Epithelial cell of esophagus (primary cell): Measurements from ENCODE around the gene KPNA1.
A peak's percentile ranks its signal among the peaks of the same experiment; 100 is the strongest.
"Not testable (repeated sequence)": the region's sequence is repeated elsewhere in the genome, so short reads cannot be mapped to it uniquely, and the experiment has no call there.

ENCODE experiments used
- DNase-seq: peaks from one replicate; pipeline ENCODE4 v3.0.0; 2010; ENCODE audit warnings: low read depth
- H3K4me3 ChIP-seq: 2 replicates; pipeline ENCODE4 v1.5.1; 2011; ENCODE audit warnings: mild to moderate bottlenecking, low read length, control low read depth
- TF ChIP-seq, protein P1 (sequence below): IDR thresholded peaks from 2 replicates; pipeline ENCODE4 v1.5.1; 2011; ENCODE audit warnings: low read depth, mild to moderate bottlenecking, low read length, control low read depth, inconsistent platforms; ENCODE audit not compliant: insufficient read depth; ENCODE audit errors: missing control alignments

KPNA1 gene

GRCh38 chr3:122510878-122511535 is 3.7 kb downstream of the KPNA1 start:
- TF ChIP-seq, protein P1, sequence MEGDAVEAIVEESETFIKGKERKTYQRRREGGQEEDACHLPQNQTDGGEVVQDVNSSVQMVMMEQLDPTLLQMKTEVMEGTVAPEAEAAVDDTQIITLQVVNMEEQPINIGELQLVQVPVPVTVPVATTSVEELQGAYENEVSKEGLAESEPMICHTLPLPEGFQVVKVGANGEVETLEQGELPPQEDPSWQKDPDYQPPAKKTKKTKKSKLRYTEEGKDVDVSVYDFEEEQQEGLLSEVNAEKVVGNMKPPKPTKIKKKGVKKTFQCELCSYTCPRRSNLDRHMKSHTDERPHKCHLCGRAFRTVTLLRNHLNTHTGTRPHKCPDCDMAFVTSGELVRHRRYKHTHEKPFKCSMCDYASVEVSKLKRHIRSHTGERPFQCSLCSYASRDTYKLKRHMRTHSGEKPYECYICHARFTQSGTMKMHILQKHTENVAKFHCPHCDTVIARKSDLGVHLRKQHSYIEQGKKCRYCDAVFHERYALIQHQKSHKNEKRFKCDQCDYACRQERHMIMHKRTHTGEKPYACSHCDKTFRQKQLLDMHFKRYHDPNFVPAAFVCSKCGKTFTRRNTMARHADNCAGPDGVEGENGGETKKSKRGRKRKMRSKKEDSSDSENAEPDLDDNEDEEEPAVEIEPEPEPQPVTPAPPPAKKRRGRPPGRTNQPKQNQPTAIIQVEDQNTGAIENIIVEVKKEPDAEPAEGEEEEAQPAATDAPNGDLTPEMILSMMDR: no peak
- no peak overlapping the region for H3K4me3 ChIP-seq
- peak; percentile 46 for DNase-seq

DNA sequence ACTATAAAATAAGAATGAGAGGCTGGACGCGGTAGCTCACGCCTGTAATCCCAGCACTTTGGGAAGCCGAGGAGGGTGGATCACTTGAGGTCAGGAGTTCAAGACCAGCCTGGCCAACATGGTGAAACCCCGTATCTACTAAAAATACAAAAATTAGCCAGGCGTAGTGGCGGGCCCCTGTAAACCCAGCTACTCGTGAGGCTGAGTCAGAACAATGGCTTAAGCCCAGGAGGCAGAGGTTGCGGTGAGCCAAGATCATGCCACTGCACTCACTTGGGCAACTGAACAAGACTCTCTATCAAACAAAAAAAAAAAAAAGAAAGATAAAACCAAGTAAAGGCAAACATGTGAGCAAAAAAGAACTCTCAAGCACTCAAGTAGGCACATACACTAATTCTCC is 5.8 kb downstream of the KPNA1 start:
- peak; percentile 39 for DNase-seq
- not testable (repeated sequence) for H3K4me3 ChIP-seq

- DNase-seq: peak; percentile 29
- TF ChIP-seq, protein P1: no peak
- H3K4me3 ChIP-seq: no peak overlapping the region
These were observed 6.4 kb downstream of the KPNA1 start for GRCh38 chr3:122508135-122508914.

DNA sequence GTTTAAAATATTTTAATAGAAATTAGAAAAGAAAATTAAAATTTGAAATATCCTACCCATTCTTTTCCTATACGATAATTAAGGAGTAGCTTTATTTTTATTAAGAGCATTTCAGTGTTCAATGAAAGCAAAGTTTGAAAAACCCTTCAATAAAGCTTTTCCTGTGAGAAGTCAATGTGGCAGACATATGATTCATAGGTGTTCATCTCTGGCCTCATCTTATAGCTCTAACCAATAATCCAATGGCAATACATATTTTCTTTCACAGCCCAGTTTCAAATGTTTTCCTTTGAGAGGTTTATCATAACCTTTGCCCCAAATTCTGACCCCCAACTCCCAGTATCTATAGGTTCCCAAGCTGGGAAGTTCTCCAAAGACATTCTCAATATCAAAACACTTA is 8.3 kb downstream of the KPNA1 start:
- H3K4me3 ChIP-seq: no peak overlapping the region
- TF ChIP-seq, protein P1: no peak
- DNase-seq: no peak

DNA sequence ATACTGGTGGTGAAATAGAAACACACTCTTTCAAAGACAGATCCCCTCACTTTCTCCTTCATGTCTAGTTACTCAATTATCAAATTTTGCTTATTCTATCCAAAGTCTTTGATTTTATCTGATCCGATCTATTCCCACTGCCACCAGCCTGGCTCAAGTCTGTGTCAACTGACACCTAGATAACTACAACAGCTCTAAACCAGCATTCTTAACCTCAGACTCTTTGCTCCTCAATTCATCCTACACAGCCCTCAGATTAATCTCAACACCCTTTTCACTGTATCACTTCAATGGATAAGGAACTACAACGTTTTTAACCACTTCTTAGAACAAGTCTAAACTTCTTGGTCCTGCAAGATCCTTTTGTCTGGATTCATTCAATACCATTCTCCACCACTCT is 9.1 kb downstream of the KPNA1 start:
- H3K4me3 ChIP-seq: no peak overlapping the region
- TF ChIP-seq, protein P1: no peak

GRCh38 chr3:122502941-122503340 is 11.8 kb downstream of the KPNA1 start:
- TF ChIP-seq, protein P1: no peak
- no peak overlapping the region for H3K4me3 ChIP-seq
- no peak for DNase-seq

More for the DNA sequence above, 9.1 kb downstream of the KPNA1 start:
- DNase-seq: no peak

- DNase-seq: no peak
- TF ChIP-seq, protein P1: no peak
- no peak overlapping the region for H3K4me3 ChIP-seq
These were observed 12.6 kb downstream of the KPNA1 start for GRCh38 chr3:122502139-122502538.

- DNase-seq, H3K4me3 ChIP-seq: not testable (repeated sequence)
These were observed 13.8 kb downstream of the KPNA1 start for GRCh38 chr3:122500964-122501363.
